ENCODE results near the gene ATAD3B.

DNA sequence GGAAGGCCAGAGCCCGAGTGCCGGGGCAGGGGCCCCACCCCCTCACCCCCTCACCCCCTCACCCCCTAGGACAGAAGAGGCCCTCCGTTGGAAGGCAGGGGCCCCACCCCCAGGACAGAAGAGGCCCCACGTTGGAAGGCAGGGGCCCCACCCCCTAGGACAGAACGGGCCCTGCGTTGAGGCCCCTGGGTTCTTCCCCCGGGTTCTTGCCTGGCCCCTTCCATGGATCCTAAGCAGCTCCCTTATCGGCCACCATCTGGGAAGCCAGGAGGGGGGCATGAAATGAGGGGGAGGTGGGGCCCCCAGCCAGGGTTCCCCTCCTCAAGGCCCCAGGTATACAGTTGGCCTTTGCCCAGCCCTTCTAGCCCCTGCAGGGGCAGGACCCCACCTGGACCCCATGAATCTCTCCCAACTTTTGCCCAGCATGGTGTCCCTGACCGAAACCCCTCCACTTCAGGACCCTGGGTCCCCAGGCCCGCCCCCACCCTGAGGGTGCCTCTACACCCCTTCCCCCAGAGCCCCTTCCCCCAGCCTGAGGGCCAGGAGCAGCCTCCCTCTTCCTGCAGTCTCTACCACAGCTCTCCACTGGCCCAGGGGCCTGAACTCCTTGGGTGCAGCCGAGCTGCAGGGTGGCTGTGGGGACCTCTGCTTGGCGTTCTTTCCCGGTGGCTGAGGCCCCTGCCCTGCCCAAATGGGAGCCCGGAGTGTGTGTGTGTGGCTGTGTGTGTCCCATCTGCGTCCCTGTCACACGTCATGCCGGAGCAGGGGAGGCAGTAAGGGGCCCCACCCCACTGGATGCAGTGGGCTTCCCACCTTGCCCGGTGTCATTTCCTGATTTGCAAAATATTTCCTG lies 40.3 kb upstream of the ATAD3B start:
- TF ChIP-seq, protein P1, sequence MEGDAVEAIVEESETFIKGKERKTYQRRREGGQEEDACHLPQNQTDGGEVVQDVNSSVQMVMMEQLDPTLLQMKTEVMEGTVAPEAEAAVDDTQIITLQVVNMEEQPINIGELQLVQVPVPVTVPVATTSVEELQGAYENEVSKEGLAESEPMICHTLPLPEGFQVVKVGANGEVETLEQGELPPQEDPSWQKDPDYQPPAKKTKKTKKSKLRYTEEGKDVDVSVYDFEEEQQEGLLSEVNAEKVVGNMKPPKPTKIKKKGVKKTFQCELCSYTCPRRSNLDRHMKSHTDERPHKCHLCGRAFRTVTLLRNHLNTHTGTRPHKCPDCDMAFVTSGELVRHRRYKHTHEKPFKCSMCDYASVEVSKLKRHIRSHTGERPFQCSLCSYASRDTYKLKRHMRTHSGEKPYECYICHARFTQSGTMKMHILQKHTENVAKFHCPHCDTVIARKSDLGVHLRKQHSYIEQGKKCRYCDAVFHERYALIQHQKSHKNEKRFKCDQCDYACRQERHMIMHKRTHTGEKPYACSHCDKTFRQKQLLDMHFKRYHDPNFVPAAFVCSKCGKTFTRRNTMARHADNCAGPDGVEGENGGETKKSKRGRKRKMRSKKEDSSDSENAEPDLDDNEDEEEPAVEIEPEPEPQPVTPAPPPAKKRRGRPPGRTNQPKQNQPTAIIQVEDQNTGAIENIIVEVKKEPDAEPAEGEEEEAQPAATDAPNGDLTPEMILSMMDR (IDR thresholded peaks at IDR 0.05; ENCODE audit: insufficient read depth, low read length): no peak
- TF ChIP-seq POLR2AphosphoS5 (IDR thresholded peaks at IDR 0.05; ENCODE audit: low read depth) (no peak), SPI1 (IDR thresholded peaks at IDR 0.05; ENCODE audit: borderline replicate concordance, low read depth) (no peak)
